ENCODE data around the gene PANK1.

PANK1 gene

GRCh38 chr10:89615824-89616223, 29.2 kb downstream of the PANK1 start:
- DNase-seq, result no peak
- no peak for TF ChIP-seq POLR2A (IDR thresholded peaks at IDR 0.05; ENCODE audit: low read length)
- no peak for TF ChIP-seq GATA1 (IDR thresholded peaks at IDR 0.05; ENCODE audit: low read depth, low read length)

- no peak for DNase-seq
- TF ChIP-seq GATA1 (IDR thresholded peaks at IDR 0.05; ENCODE audit: low read depth, low read length), result no peak
- no peak for TF ChIP-seq POLR2A (IDR thresholded peaks at IDR 0.05; ENCODE audit: low read length)
These were observed 29.9 kb downstream of the PANK1 start for GRCh38 chr10:89615112-89615511.

GRCh38 chr10:89613582-89613981, 31.5 kb downstream of the PANK1 start:
- TF ChIP-seq POLR2A (IDR thresholded peaks at IDR 0.05; ENCODE audit: low read length), result no peak
- no peak for TF ChIP-seq GATA1 (IDR thresholded peaks at IDR 0.05; ENCODE audit: low read depth, low read length)

GRCh38 chr10:89611282-89611681, 33.8 kb downstream of the PANK1 start:
- TF ChIP-seq GATA1 (IDR thresholded peaks at IDR 0.05; ENCODE audit: low read depth, low read length) (no peak), POLR2A (IDR thresholded peaks at IDR 0.05; ENCODE audit: low read length) (no peak)
- DNase-seq, result no peak

More at GRCh38 chr10:89613582-89613981, 31.5 kb downstream of the PANK1 start:
- no peak for DNase-seq

GRCh38 chr10:89609833-89610346, 35.2 kb downstream of the PANK1 start:
- TF ChIP-seq POLR2A (IDR thresholded peaks at IDR 0.05; ENCODE audit: low read length), result no peak
- no peak for TF ChIP-seq GATA1 (IDR thresholded peaks at IDR 0.05; ENCODE audit: low read depth, low read length)
- peak; percentile 51 to 67 for DNase-seq

GRCh38 chr10:89604200-89604599, 40.8 kb downstream of the PANK1 start:
- DNase-seq, result no peak
- TF ChIP-seq GATA1 (IDR thresholded peaks at IDR 0.05; ENCODE audit: low read depth, low read length), result no peak
- TF ChIP-seq POLR2A (IDR thresholded peaks at IDR 0.05; ENCODE audit: low read length), result no peak

- DNase-seq, result no peak
- TF ChIP-seq POLR2A (IDR thresholded peaks at IDR 0.05; ENCODE audit: low read length) (no peak), GATA1 (IDR thresholded peaks at IDR 0.05; ENCODE audit: low read depth, low read length) (no peak)
These were observed 42.1 kb downstream of the PANK1 start for GRCh38 chr10:89602919-89603318.

- TF ChIP-seq POLR2A (IDR thresholded peaks at IDR 0.05; ENCODE audit: low read length) (no peak), GATA1 (IDR thresholded peaks at IDR 0.05; ENCODE audit: low read depth, low read length) (no peak)
- no peak for DNase-seq
These were observed 43.2 kb downstream of the PANK1 start for GRCh38 chr10:89601728-89602361.

GRCh38 chr10:89600041-89600440, 45.0 kb downstream of the PANK1 start:
- TF ChIP-seq POLR2A (IDR thresholded peaks at IDR 0.05; ENCODE audit: low read length) (no peak), GATA1 (IDR thresholded peaks at IDR 0.05; ENCODE audit: low read depth, low read length) (no peak)
- DNase-seq, result no peak

GRCh38 chr10:89593043-89593442, 52.0 kb downstream of the PANK1 start:
- no peak for DNase-seq
- TF ChIP-seq POLR2A (IDR thresholded peaks at IDR 0.05; ENCODE audit: low read length) (no peak), GATA1 (IDR thresholded peaks at IDR 0.05; ENCODE audit: low read depth, low read length) (no peak)

- no peak for TF ChIP-seq POLR2A (IDR thresholded peaks at IDR 0.05; ENCODE audit: low read length)
- TF ChIP-seq GATA1 (IDR thresholded peaks at IDR 0.05; ENCODE audit: low read depth, low read length), result no peak
- DNase-seq, result no peak
These were observed 52.5 kb downstream of the PANK1 start for GRCh38 chr10:89592539-89592938.

GRCh38 chr10:89591796-89592271, 53.2 kb downstream of the PANK1 start:
- no peak for DNase-seq
- TF ChIP-seq POLR2A (IDR thresholded peaks at IDR 0.05; ENCODE audit: low read length) (no peak), GATA1 (IDR thresholded peaks at IDR 0.05; ENCODE audit: low read depth, low read length) (no peak)

GRCh38 chr10:89591111-89591795, 53.8 kb downstream of the PANK1 start:
- TF ChIP-seq GATA1 (IDR thresholded peaks at IDR 0.05; ENCODE audit: low read depth, low read length) (no peak), POLR2A (IDR thresholded peaks at IDR 0.05; ENCODE audit: low read length) (no peak)
- no peak for DNase-seq

GRCh38 chr10:89590326-89590725, 54.7 kb downstream of the PANK1 start:
- DNase-seq, result no peak
- TF ChIP-seq POLR2A (IDR thresholded peaks at IDR 0.05; ENCODE audit: low read length), result no peak
- no peak for TF ChIP-seq GATA1 (IDR thresholded peaks at IDR 0.05; ENCODE audit: low read depth, low read length)

Data from erythroblast (primary cell).